ENCODE results near the gene GRIK4.

The GRIK4 gene

DNA sequence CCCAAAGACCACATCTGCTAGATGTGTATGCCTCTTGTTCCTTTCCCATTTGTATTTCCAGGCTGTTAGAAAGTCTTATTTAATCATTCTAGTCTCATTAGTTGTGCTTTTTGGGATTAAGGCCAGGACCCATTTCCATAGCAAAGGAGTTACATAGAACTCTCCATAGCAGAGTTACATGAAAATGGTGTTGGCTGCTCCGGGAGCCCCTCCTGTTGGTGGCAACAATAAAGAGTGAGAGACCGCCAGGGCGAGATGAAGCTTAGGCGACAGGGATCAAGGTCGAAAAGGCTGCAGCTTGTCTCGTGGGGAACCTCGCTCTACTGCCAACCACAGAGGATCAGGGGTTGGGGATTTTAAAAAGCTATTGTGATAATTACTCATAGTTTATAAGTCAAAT lies 58.3 kb downstream of the GRIK4 start:
- no peaks in the 10 kb centered on the region for H3K79me2 ChIP-seq (ENCODE audit: control insufficient read depth, low read length)
- H3K9me2 ChIP-seq (replicated peaks; ENCODE audit: control insufficient read depth, low read length): no peaks in the 10 kb centered on the region
- no peak overlapping the region for H3K27ac ChIP-seq (ENCODE audit: low read depth, low read length)

DNA sequence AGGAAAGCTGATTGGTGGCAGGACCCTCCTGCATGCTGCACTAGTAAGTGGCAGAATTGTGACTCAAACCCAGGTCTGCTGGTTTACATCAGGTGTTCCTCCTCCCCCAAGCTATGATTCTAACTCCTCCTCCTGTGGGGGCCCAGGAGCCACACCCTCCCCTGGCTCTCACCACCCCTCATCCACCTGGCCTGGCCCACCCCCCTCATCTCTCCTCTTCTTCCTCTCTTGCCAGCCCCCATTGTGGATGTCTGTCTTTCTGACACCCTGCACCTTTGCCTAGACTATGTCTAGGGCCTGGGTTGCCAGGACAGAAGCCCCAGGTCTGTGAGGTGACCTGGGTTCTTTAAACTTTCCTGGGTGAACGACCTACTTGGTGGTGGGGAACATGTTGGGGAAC lies 59.9 kb downstream of the GRIK4 start:
- no peaks in the 10 kb centered on the region for H4K20me1 ChIP-seq (ENCODE audit: control insufficient read depth, insufficient read depth, low read depth, low read length)
- no peak for TF ChIP-seq CTCF (IDR thresholded peaks at IDR 0.05; ENCODE audit: low read depth, low read length, poor library complexity, severe bottlenecking)
- TF ChIP-seq EZH2phosphoT487 (IDR thresholded peaks at IDR 0.05; ENCODE audit: borderline replicate concordance, low read length): no peak
- no peaks in the 10 kb centered on the region for H3K27me3 ChIP-seq (ENCODE audit: control insufficient read depth, low read length)
- H3K4me2 ChIP-seq (ENCODE audit: low read length): no peak overlapping the region
- no peak overlapping the region for H3K4me3 ChIP-seq (ENCODE audit: low read length)
- no peaks in the 10 kb centered on the region for H3K9me2 ChIP-seq (replicated peaks; ENCODE audit: control insufficient read depth, low read length)
- H3K27ac ChIP-seq (ENCODE audit: low read depth, low read length): no peak overlapping the region
- H3K36me3 ChIP-seq (ENCODE audit: control insufficient read depth, low read length): no peaks in the 10 kb centered on the region
- no peaks in the 10 kb centered on the region for H3K9me3 ChIP-seq (ENCODE audit: control insufficient read depth, insufficient read depth, low read length)
- no peaks in the 10 kb centered on the region for H3F3A ChIP-seq (ENCODE audit: control insufficient read depth, insufficient read depth)
- H3K79me2 ChIP-seq (ENCODE audit: control insufficient read depth, low read length): no peaks in the 10 kb centered on the region
- H3K4me1 ChIP-seq (ENCODE audit: control insufficient read depth, low read length): no peaks in the 10 kb centered on the region

More for the DNA sequence above, 58.3 kb downstream of the GRIK4 start:
- peaks cover 4% of the 10 kb centered on the region; the same call in 1 of the 2 replicates for H3K4me1 ChIP-seq (ENCODE audit: control insufficient read depth, low read length)
- no peaks in the 10 kb centered on the region for H4K20me1 ChIP-seq (ENCODE audit: control insufficient read depth, insufficient read depth, low read depth, low read length)
- H3K27me3 ChIP-seq (ENCODE audit: control insufficient read depth, low read length): peaks cover 14% of the 10 kb centered on the region
- no peaks in the 10 kb centered on the region for H3K36me3 ChIP-seq (ENCODE audit: control insufficient read depth, low read length)
- no peak overlapping the region for H3K4me2 ChIP-seq (ENCODE audit: low read length)
- no peaks in the 10 kb centered on the region for H3K9me3 ChIP-seq (ENCODE audit: control insufficient read depth, insufficient read depth, low read length)
- TF ChIP-seq EZH2phosphoT487 (IDR thresholded peaks at IDR 0.05; ENCODE audit: borderline replicate concordance, low read length) (no peak), CTCF (IDR thresholded peaks at IDR 0.05; ENCODE audit: low read depth, low read length, poor library complexity, severe bottlenecking) (no peak)
- no peak overlapping the region for H3K4me3 ChIP-seq (ENCODE audit: low read length)
- no peaks in the 10 kb centered on the region for H3F3A ChIP-seq (ENCODE audit: control insufficient read depth, insufficient read depth)

- no peak overlapping the region for H3K4me3 ChIP-seq (ENCODE audit: low read length)
Observed at GRCh38 chr11:120573756-120574354, 62.3 kb downstream of the GRIK4 start.

More at GRCh38 chr11:120573756-120574354, 62.3 kb downstream of the GRIK4 start:
- H3K79me2 ChIP-seq (ENCODE audit: control insufficient read depth, low read length): no peaks in the 10 kb centered on the region
- no peaks in the 10 kb centered on the region for H3K4me1 ChIP-seq (ENCODE audit: control insufficient read depth, low read length)
- H3K9me2 ChIP-seq (replicated peaks; ENCODE audit: control insufficient read depth, low read length): no peaks in the 10 kb centered on the region
- H3K9me3 ChIP-seq (ENCODE audit: control insufficient read depth, insufficient read depth, low read length): no peaks in the 10 kb centered on the region
- H4K20me1 ChIP-seq (ENCODE audit: control insufficient read depth, insufficient read depth, low read depth, low read length): no peaks in the 10 kb centered on the region
- H3K27me3 ChIP-seq (ENCODE audit: control insufficient read depth, low read length): peaks cover 6% of the 10 kb centered on the region
- no peaks in the 10 kb centered on the region for H3K36me3 ChIP-seq (ENCODE audit: control insufficient read depth, low read length)
- H3K27ac ChIP-seq (ENCODE audit: low read depth, low read length): no peak overlapping the region
- H3F3A ChIP-seq (ENCODE audit: control insufficient read depth, insufficient read depth): no peaks in the 10 kb centered on the region
- H3K4me2 ChIP-seq (ENCODE audit: low read length): no peak overlapping the region
- no peak for TF ChIP-seq CTCF (IDR thresholded peaks at IDR 0.05; ENCODE audit: low read depth, low read length, poor library complexity, severe bottlenecking)
- TF ChIP-seq EZH2phosphoT487 (IDR thresholded peaks at IDR 0.05; ENCODE audit: borderline replicate concordance, low read length): no peak

Measured in DOHH2 (cell line).